ENCODE measurements around the gene HEG1.

Gene HEG1

GRCh38 chr3:125050488-125051090 is 5.2 kb downstream of the HEG1 start:
- TF ChIP-seq POLR2A (IDR thresholded peaks at IDR 0.05; ENCODE audit: extremely low read depth, insufficient read length) (no peak), MYC (IDR thresholded peaks at IDR 0.05; ENCODE audit: low read depth, low read length) (no peak), MAX (IDR thresholded peaks at IDR 0.05; ENCODE audit: low read depth, low read length) (no peak), CTCF (IDR thresholded peaks at IDR 0.05; ENCODE audit: low read depth, low read length) (no peak)
- no peak overlapping the region for H3K4me3 ChIP-seq (ENCODE audit: low read depth, low read length)
- no peak for DNase-seq (ENCODE audit: low read depth)

- no peak for TF ChIP-seq MYC (IDR thresholded peaks at IDR 0.05; ENCODE audit: low read depth, low read length)
- TF ChIP-seq CTCF (IDR thresholded peaks at IDR 0.05; ENCODE audit: low read depth, low read length): no peak
- TF ChIP-seq POLR2A (IDR thresholded peaks at IDR 0.05; ENCODE audit: extremely low read depth, insufficient read length): no peak
- no peak for DNase-seq (ENCODE audit: low read depth)
Measured at GRCh38 chr3:125048282-125048681, 7.5 kb downstream of the HEG1 start.

GRCh38 chr3:125045965-125046364 is 9.8 kb downstream of the HEG1 start:
- no peak overlapping the region for H3K4me3 ChIP-seq (ENCODE audit: low read depth, low read length)

More at GRCh38 chr3:125048282-125048681, 7.5 kb downstream of the HEG1 start:
- H3K4me3 ChIP-seq (ENCODE audit: low read depth, low read length): no peak overlapping the region

GRCh38 chr3:125045194-125045593 is 10.6 kb downstream of the HEG1 start:
- no peak for TF ChIP-seq MAX (IDR thresholded peaks at IDR 0.05; ENCODE audit: low read depth, low read length)
- TF ChIP-seq MYC (IDR thresholded peaks at IDR 0.05; ENCODE audit: low read depth, low read length): no peak
- no peak for TF ChIP-seq POLR2A (IDR thresholded peaks at IDR 0.05; ENCODE audit: extremely low read depth, insufficient read length)
- no peak for TF ChIP-seq CTCF (IDR thresholded peaks at IDR 0.05; ENCODE audit: low read depth, low read length)
- DNase-seq (ENCODE audit: low read depth): no peak
- H3K4me3 ChIP-seq (ENCODE audit: low read depth, low read length): no peak overlapping the region

More at GRCh38 chr3:125045965-125046364, 9.8 kb downstream of the HEG1 start:
- TF ChIP-seq MYC (IDR thresholded peaks at IDR 0.05; ENCODE audit: low read depth, low read length): no peak
- no peak for TF ChIP-seq POLR2A (IDR thresholded peaks at IDR 0.05; ENCODE audit: extremely low read depth, insufficient read length)
- TF ChIP-seq CTCF (IDR thresholded peaks at IDR 0.05; ENCODE audit: low read depth, low read length): no peak
- DNase-seq (ENCODE audit: low read depth): no peak

GRCh38 chr3:125043599-125044151 is 12.1 kb downstream of the HEG1 start:
- DNase-seq (ENCODE audit: low read depth): no peak
- TF ChIP-seq MAX (IDR thresholded peaks at IDR 0.05; ENCODE audit: low read depth, low read length) (no peak), CTCF (IDR thresholded peaks at IDR 0.05; ENCODE audit: low read depth, low read length) (no peak), MYC (IDR thresholded peaks at IDR 0.05; ENCODE audit: low read depth, low read length) (no peak), POLR2A (IDR thresholded peaks at IDR 0.05; ENCODE audit: extremely low read depth, insufficient read length) (no peak)
- no peak overlapping the region for H3K4me3 ChIP-seq (ENCODE audit: low read depth, low read length)

Measured in NB4 (cell line).